C4-2B (cell line): Measurements from ENCODE around the gene ZNF300.

ENCODE experiments used
- CTCF ChIP-seq: fragments of 450-650 bp; conservative IDR thresholded peaks from 2 replicates; pipeline ENCODE4 v1.5.1; 2017; ENCODE audit warnings: mild to moderate bottlenecking
- ZFX ChIP-seq: fragments of 450-650 bp; IDR thresholded peaks from 2 replicates; pipeline ENCODE4 v1.6.1; 2017

- TF ChIP-seq CTCF = no peak
- TF ChIP-seq ZFX = no peak
Observed at GRCh38 chr5:150848271-150848670, 56.5 kb downstream of the ZNF300 start.
